NCI-H1930 (cell line): ENCODE data around the gene TBC1D10A.

Experiments
- DNase-seq, 2 experiments: peaks; one replicate each; lab custom pipeline; 2025; lab: John Stamatoyannopoulos, UW

Gene TBC1D10A

GRCh38 chr22:30285846-30286200, 40.9 kb downstream of the TBC1D10A start:
- DNase-seq, result no peak

- no peak for DNase-seq
Measured at GRCh38 chr22:30285176-30285845, 41.4 kb downstream of the TBC1D10A start.

- DNase-seq, result no peak
Measured at GRCh38 chr22:30284666-30285065, 42.1 kb downstream of the TBC1D10A start.

- no peak for DNase-seq
Measured at GRCh38 chr22:30284172-30284571, 42.6 kb downstream of the TBC1D10A start.

GRCh38 chr22:30283342-30283741, 43.4 kb downstream of the TBC1D10A start:
- DNase-seq, result no peak

- DNase-seq, result no peak
Measured at GRCh38 chr22:30282616-30283046, 44.1 kb downstream of the TBC1D10A start.

- DNase-seq, result no peak
Measured at GRCh38 chr22:30280505-30280904, 46.2 kb downstream of the TBC1D10A start.

GRCh38 chr22:30279932-30280331, 46.8 kb downstream of the TBC1D10A start:
- no peak for DNase-seq

GRCh38 chr22:30279046-30279788, 47.5 kb downstream of the TBC1D10A start:
- no peak for DNase-seq

- no peak for DNase-seq
Measured at GRCh38 chr22:30277547-30278344, 49.0 kb downstream of the TBC1D10A start.

GRCh38 chr22:30276039-30276438, 50.7 kb downstream of the TBC1D10A start:
- DNase-seq, result no peak

GRCh38 chr22:30275625-30276024, 51.1 kb downstream of the TBC1D10A start:
- DNase-seq, result no peak

GRCh38 chr22:30274437-30274812, 52.3 kb downstream of the TBC1D10A start:
- DNase-seq, result no peak

- DNase-seq, result no peak
Measured at GRCh38 chr22:30273711-30274436, 52.9 kb downstream of the TBC1D10A start.

- no peak for DNase-seq
Measured at GRCh38 chr22:30272781-30273601, 53.8 kb downstream of the TBC1D10A start.

- DNase-seq, result no peak
Measured at GRCh38 chr22:30270832-30271231, 55.9 kb downstream of the TBC1D10A start.

GRCh38 chr22:30268331-30268730, 58.4 kb downstream of the TBC1D10A start:
- no peak for DNase-seq

GRCh38 chr22:30267382-30268302, 59.1 kb downstream of the TBC1D10A start:
- DNase-seq, result no peak

- DNase-seq, result no peak
Measured at GRCh38 chr22:30266445-30267381, 60.0 kb downstream of the TBC1D10A start, which contains the start of gene OSM. Gene OSM, minus strand, starts transcription at chr22:30266851. Its CDS starts 52 bp downstream, at chr22:30266799.
